GM18498 (cell line): ENCODE measurements around the gene CSGALNACT2.
A peak's percentile ranks its signal among the peaks of the same experiment; 100 is the strongest.

Experiments used
- ATAC-seq: cut with Tn5 transposase; IDR thresholded peaks from one replicate; pipeline ENCODE4 v1.9.1; 2021; ENCODE audit warnings: mild to moderate bottlenecking, moderate library complexity; ENCODE audit not compliant: unreplicated experiment

Gene CSGALNACT2

GRCh38 chr10:43123361-43124093, 14.7 kb upstream of the CSGALNACT2 start:
- no peak for ATAC-seq

GRCh38 chr10:43124094-43124521, 14.1 kb upstream of the CSGALNACT2 start:
- ATAC-seq: no peak

GRCh38 chr10:43124574-43125273, 13.5 kb upstream of the CSGALNACT2 start:
- ATAC-seq: no peak

DNA sequence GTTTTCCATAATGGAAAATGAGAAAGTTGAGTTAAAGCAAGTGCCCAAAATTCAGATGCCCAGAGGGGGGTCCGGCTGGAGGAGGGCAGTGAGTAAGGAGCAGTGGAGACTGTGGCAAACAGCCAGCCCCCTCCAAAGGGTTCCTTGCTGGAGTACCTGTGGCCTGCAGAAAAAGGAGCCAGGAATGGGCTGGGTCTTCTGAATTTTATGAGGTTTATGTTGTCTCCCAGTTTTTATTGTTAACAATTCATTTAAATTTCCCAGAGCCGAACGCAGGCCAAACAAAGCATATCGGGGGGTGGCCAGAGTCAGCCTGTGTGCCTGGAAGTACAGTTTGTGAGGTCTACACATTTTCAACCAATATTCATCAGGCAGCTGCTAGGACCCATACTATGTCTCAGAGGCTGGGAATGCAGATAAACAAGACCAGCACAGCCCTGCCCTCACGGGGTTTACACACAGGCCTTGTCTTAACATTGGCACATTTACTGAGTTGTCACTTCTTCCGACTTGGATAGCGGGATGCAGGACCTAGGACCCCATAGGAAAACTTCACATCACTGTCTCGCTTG, 12.9 kb upstream of the CSGALNACT2 start:
- ATAC-seq: no peak

DNA sequence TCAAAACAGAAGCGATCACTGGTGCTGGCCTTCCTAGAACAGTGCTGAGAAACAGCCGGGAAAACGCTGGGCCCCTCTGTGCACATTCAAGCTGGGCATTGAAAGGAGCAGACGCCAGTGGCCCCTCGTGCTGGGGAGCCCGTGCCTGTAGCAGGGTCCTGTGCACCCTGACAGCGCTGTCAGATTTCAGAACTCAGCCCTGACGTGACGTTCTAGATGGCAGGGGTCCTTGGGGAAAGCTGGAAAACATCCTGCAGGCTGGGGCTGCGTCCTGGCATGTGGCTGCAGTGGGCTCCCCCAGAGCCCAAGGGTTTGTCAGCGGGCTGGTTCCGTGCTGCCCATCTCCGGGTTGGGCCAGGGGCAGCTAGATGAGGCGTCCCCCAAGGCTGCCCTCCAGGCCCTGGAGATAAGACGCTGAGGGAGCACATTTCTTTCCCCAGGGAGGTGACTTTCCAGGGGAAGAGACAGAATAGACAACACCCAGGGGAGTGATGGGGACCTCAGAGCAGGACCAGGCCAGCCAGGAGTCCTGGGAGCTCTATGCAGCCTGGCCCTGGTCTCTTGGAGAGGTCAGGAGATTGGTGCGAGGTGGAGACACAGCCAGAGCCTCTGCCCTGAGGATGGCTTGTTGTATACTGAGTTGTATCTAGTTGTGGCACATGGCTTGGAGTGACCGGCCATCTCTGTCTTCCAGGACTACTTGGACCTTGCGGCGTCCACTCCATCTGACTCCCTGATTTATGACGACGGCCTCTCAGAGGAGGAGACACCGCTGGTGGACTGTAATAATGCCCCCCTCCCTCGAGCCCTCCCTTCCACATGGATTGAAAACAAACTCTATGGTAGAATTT, 12.1 kb upstream of the CSGALNACT2 start:
- ATAC-seq: no peak

GRCh38 chr10:43126759-43127424, 11.4 kb upstream of the CSGALNACT2 start:
- ATAC-seq: peak; percentile 49

DNA sequence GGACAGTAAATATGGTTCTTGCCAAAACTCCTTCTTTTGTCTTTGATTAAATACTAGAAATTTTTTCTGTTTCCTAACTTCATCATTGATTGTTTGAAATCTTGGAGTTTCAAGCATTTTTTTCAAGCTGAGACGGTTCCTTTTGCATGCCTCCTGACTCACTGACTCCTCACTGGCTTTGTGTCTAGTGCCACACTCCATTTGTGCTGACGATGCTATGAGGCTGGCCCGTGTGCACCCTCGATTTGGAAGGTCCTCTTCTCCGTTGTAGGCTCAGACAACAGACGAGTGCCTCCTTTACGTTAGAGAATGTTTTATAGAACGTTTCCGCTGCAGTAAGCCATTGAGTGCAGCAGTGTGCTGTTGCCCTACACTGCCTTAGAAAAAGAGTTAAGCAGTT, 10.8 kb upstream of the CSGALNACT2 start:
- no peak for ATAC-seq

DNA sequence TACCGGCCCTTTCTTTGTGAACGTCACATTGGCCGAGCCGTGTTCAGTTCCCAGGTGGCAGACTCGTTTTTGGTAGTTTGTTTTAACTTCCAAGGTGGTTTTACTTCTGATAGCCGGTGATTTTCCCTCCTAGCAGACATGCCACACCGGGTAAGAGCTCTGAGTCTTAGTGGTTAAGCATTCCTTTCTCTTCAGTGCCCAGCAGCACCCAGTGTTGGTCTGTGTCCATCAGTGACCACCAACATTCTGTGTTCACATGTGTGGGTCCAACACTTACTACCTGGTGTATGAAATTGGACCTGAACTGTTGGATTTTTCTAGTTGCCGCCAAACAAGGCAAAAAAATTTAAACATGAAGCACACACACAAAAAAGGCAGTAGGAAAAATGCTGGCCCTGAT, 9.9 kb upstream of the CSGALNACT2 start:
- ATAC-seq: no peak

DNA sequence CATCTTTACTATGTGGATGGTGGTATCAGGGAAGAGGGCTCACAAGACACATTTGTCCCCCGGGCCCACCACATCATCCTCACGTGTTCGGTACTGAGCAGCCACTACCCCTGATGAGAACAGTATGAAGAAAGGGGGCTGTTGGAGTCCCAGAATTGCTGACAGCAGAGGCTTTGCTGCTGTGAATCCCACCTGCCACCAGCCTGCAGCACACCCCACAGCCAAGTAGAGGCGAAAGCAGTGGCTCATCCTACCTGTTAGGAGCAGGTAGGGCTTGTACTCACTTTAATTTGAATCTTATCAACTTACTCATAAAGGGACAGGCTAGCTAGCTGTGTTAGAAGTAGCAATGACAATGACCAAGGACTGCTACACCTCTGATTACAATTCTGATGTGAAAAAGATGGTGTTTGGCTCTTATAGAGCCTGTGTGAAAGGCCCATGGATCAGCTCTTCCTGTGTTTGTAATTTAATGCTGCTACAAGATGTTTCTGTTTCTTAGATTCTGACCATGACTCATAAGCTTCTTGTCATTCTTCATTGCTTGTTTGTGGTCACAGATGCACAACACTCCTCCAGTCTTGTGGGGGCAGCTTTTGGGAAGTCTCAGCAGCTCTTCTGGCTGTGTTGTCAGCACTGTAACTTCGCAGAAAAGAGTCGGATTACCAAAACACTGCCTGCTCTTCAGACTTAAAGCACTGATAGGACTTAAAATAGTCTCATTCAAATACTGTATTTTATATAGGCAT, 9.1 kb upstream of the CSGALNACT2 start:
- ATAC-seq: peak; percentile 59

DNA sequence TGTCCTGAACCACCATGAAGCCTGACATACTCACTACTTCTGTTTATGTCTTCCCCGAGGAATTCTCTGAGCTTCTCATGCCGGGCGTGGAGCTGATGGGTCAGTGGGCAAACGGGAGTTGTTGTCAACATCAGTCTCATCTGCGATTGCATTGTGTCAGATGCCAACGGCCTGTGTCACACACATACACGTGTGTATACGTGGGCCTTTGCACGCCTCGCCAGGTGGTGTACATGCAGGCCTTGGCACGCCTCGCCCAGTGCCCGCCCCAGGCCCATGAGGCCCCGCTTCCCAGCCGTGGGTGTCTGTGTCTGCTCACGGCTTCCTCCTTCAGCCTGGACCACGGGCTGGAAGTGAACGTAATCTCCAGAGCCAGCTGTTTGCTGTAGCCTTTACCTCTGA, 7.5 kb upstream of the CSGALNACT2 start:
- ATAC-seq: no peak

DNA sequence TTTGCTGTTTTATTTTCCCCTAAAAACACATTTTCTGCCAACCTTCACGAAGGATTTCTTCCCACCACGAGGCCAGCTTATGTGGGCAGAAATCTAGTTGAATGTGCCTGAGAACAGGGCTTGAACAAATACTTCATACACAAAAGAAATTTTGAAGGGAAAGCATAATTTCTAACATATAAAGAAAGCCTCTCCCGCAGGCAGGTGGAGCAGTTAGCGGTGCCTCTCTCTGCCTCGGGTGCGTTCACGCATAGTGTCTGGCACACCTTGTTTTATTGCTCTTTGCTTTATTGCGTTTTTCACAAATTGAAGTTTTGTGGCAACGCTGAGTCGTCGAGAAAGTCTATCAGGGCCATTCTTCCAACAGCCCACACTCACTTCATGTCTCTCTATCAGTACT, 7.0 kb upstream of the CSGALNACT2 start:
- ATAC-seq: no peak

- no peak for ATAC-seq
Observed at GRCh38 chr10:43131906-43132305, 6.3 kb upstream of the CSGALNACT2 start.

DNA sequence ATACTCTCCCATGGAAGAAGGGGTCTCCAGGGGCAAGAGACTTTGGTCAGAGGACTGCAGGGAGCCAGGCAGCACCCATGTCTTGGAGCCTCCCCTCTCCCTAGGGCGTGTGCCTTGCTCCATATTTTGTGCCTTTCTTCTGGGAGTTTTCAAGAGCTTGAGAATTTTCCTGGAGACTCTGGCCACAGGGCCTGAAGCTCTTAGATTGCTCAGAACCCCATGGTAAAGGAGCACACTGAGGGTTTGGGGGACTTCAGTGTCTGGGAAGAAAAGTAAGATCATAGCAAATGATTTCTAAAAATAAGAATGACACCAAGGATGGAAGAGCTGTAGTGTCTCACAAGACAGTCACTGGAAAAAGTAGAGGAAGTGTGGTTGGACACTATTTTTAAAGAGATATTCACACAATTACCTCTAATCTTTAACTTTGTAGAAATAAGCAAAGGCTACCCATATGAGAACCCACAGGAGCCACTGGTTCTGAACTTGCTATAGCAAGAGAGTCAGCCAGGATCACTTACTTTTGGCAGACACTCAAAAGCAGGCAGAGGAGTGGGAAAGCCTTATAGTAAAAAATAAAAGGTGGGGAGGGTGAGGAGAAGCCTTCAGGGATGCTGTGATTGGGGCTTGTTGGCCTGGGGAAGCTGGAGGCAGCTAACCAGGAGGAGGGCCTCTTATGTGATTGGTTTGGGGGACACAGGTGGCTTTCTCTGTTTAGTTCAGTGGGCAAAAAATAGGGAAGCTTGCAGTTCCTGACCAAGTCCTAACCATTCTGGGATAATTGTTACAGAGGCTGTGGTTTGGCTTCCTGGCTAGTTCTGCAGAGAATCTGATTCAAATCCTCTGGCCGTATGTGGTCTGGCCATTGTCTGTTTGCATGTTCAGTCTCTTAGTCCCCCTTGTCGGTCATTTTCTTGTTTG, 5.1 kb upstream of the CSGALNACT2 start:
- ATAC-seq: no peak

DNA sequence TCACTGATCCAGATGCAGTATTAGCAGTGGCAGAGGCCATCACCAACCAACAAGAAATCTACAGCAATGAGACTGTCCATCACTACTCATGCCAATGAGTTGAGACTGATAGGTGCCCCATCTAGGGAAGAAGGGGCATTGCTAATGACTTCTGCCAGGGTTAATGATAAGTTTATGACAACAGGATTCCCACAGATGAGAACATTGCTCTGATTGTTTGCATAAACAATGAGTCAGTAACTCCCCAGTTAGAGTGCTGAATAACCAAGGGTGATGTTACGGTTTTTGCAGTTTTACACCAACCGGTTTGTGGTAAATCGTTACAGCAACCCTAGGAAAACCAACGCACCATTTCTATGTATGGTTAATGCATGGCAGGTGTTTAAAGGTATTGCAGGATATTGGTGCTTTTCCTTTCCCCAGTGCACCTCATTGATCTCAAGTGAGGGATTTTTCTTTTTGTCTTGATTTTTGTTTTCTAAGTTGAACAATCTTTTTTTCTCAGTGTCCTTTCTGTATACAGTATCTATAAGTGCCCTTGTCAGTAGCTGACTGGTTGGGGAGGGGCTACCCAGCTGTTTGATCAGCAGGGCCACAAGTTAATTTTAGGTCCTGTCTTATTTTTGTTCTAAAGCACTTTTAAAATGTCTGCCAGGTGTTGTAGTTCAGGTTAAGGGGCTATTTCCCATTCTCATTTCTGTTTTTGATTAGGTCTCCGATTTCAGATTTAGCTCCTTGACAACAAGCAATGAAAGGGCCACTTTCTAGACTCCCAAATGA, 3.9 kb upstream of the CSGALNACT2 start:
- no peak for ATAC-seq

GRCh38 chr10:43135064-43135463, 3.2 kb upstream of the CSGALNACT2 start:
- no peak for ATAC-seq

- ATAC-seq: no peak
Observed at GRCh38 chr10:43135656-43136055, 2.6 kb upstream of the CSGALNACT2 start.

DNA sequence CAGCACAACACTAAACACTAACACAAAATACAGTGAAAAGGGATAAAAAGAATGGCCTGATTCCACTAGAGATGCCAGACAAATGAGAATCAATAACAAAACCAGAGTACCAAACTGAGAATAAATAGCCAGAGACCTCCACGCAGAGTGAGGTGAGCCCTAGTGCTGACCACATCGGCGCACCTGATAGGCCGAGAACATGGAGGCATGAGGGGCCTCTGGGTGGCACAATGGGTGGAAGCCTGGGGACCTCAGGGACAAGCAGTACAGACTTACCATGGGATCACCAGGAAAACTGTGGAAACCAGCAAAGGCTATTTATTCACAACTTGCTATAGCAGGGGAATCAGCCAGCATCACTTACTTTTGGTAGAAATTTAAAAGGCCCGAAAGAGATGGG, 1.8 kb upstream of the CSGALNACT2 start:
- ATAC-seq: no peak
